Neural progenitor cell (in vitro differentiated cells): ENCODE data around the gene IGSF3.

ENCODE experiments used
- CTCF ChIP-seq: fragments of 200-600 bp; sonication (generic); IDR thresholded peaks from 2 replicates; pipeline ENCODE4 v1.5.1; 2017; ENCODE audit warnings: antibody characterized with exemption, mild to moderate bottlenecking
- EZH2 ChIP-seq: fragments of 200-600 bp; sonication (generic); IDR thresholded peaks from 2 replicates; pipeline ENCODE4 v1.6.1; 2017; ENCODE audit warnings: antibody characterized with exemption, mild to moderate bottlenecking, moderate library complexity

GRCh38 chr1:116578581-116578980 is 89.0 kb downstream of the IGSF3 start:
- TF ChIP-seq CTCF (no peak), EZH2 (no peak)
